SK-N-SH (cell line): Measurements from ENCODE around the gene KLK11. TPM values are rescaled to one million over a fixed set of nuclear protein-coding genes. Genes with fewer than 3 reads are reported as not detected.

Experiments used
- CTCF ChIA-PET: fragments of 300-600, 350-600 bp; formaldehyde crosslinking; extraction: SDS; loops from one replicate; lab custom pipeline; 2021; lab: Yijun Ruan, JAX
- POLR2A ChIA-PET: fragments of 350-600 bp; sonication (Branson Sonifier 250); formaldehyde crosslinking; extraction: SDS; loops from one replicate; lab custom pipeline; 2020; ENCODE audit warnings: antibody characterized with exemption, inconsistent platforms; lab: Yijun Ruan, JAX
- DNase-seq: peaks from one replicate; pipeline ENCODE4 v3.0.0; 2012
- H2AFZ ChIP-seq: fragments of 200-600 bp; sonication (generic); 2 replicates; pipeline ENCODE4 v1.8.1; 2016; ENCODE audit warnings: antibody characterized with exemption, mild to moderate bottlenecking, low read depth
- H3F3A ChIP-seq: fragments of 200-600 bp; sonication (generic); replicated peaks from 2 replicates; pipeline ENCODE3; 2016; ENCODE audit warnings: antibody characterized with exemption, mild to moderate bottlenecking; ENCODE audit not compliant: insufficient read depth
- H3K27ac ChIP-seq, 2 experiments: fragments of 200-500 bp in 1 of 2; fragments of 200-600 bp in 1 of 2; sonication (Bioruptor generic) in 1 of 2; sonication (generic), shearing (Covaris generic) in 1 of 2; 2 replicates each; pipeline versions ENCODE4 v1.5.1 to v1.6.1; 2014 to 2016; ENCODE audit warnings: low read depth in 2 of 2, inconsistent platforms in 1 of 2, low read length in 1 of 2, mild to moderate bottlenecking in 1 of 2, mixed read lengths in 1 of 2
- H3K27me3 ChIP-seq: fragments of 200-600 bp; sonication (generic), shearing (Covaris generic); 2 replicates; pipeline ENCODE4 v1.6.1; 2016; ENCODE audit warnings: mixed run types; ENCODE audit not compliant: insufficient read depth
- H3K36me3 ChIP-seq, 2 experiments: fragments of 200-500 bp in 1 of 2; fragments of 200-600 bp in 1 of 2; sonication (Bioruptor generic) in 1 of 2; sonication (generic) in 1 of 2; replicated peaks in 1 of 2; 2 replicates each; pipeline versions ENCODE3 to v1.5.1; 2014 to 2016; ENCODE audit warnings: low read length in 1 of 2, mild to moderate bottlenecking in 1 of 2; ENCODE audit not compliant: insufficient read depth in 2 of 2, control insufficient read depth in 1 of 2
- H3K4me1 ChIP-seq, 2 experiments: fragments of 200-500 bp in 1 of 2; fragments of 200-600 bp in 1 of 2; sonication (Bioruptor generic) in 1 of 2; sonication (generic), shearing (Covaris generic) in 1 of 2; 2 replicates each; pipeline versions ENCODE4 v1.5.1 to v1.6.1; 2014 to 2016; ENCODE audit warnings: low read depth in 1 of 2, low read length in 1 of 2, mixed run types in 1 of 2; ENCODE audit not compliant: insufficient read depth in 2 of 2, control insufficient read depth in 1 of 2
- H3K4me2 ChIP-seq: fragments of 200-600 bp; sonication (generic), shearing (Covaris generic); 2 replicates; pipeline ENCODE4 v1.6.1; 2017; ENCODE audit warnings: mixed run types
- H3K4me3 ChIP-seq, 2 experiments: fragments of 200-500 bp in 1 of 2; fragments of 200-600 bp in 1 of 2; sonication (Bioruptor generic) in 1 of 2; sonication (generic), shearing (Covaris generic) in 1 of 2; 2 replicates each; pipeline versions ENCODE4 v1.5.1 to v1.8.1; 2014 to 2016; ENCODE audit warnings: low read depth in 2 of 2, inconsistent platforms in 1 of 2, low read length in 1 of 2, mild to moderate bottlenecking in 1 of 2, mixed read lengths in 1 of 2, moderate library complexity in 1 of 2
- H3K79me2 ChIP-seq: fragments of 200-600 bp; sonication (generic); 2 replicates; pipeline ENCODE4 v1.8.1; 2017; ENCODE audit warnings: mild to moderate bottlenecking; ENCODE audit not compliant: insufficient read depth
- H3K9ac ChIP-seq: fragments of 200-600 bp; sonication (generic); 2 replicates; pipeline ENCODE4 v1.6.1; 2017; ENCODE audit warnings: mixed run types
- H3K9me2 ChIP-seq: fragments of 200-600 bp; sonication (generic); 2 replicates; pipeline ENCODE4 v1.6.1; 2017; ENCODE audit warnings: mixed run types
- H3K9me3 ChIP-seq: fragments of 200-600 bp; sonication (generic); 2 replicates; pipeline ENCODE4 v1.6.1; 2017; ENCODE audit warnings: mixed run types, mild to moderate bottlenecking, moderate library complexity
- H4K20me1 ChIP-seq: fragments of 200-600 bp; sonication (generic); 2 replicates; pipeline ENCODE4 v1.6.1; 2017; ENCODE audit warnings: mild to moderate bottlenecking, mixed run types; ENCODE audit not compliant: insufficient read depth
- CTCF ChIP-seq: fragments of 200-600 bp; sonication (generic); IDR thresholded peaks from 2 replicates; pipeline ENCODE4 v1.6.1; 2017; ENCODE audit warnings: antibody characterized with exemption, mild to moderate bottlenecking, moderate library complexity
- EZH2phosphoT487 ChIP-seq: fragments of 200-600 bp; sonication (generic); IDR thresholded peaks from 2 replicates; pipeline ENCODE4 v1.6.1; 2017; ENCODE audit warnings: low read depth, mixed run types, mild to moderate bottlenecking, antibody characterized with exemption, moderate library complexity, borderline replicate concordance
- GABPA ChIP-seq: IDR thresholded peaks from 2 replicates; pipeline ENCODE4 v1.4.0; 2012; ENCODE audit warnings: low read depth, mild to moderate bottlenecking
- JUND ChIP-seq: IDR thresholded peaks from 2 replicates; pipeline ENCODE4 v1.4.0; 2012
- MXI1 ChIP-seq: IDR thresholded peaks from 2 replicates; pipeline ENCODE4 v1.6.1; 2012; ENCODE audit warnings: mild to moderate bottlenecking, low read depth, low read length, improper control_type of control experiment
- RAD21 ChIP-seq: IDR thresholded peaks from 2 replicates; pipeline ENCODE4 v1.6.1; 2012; ENCODE audit warnings: mild to moderate bottlenecking, low read length
- RFX5 ChIP-seq: IDR thresholded peaks from 2 replicates; pipeline ENCODE4 v1.6.1; 2012; ENCODE audit warnings: mild to moderate bottlenecking, improper control_type of control experiment, low read length
- SMC3 ChIP-seq: IDR thresholded peaks from 2 replicates; pipeline ENCODE4 v1.6.1; 2012; ENCODE audit warnings: low read depth, low read length, improper control_type of control experiment
- TAF1 ChIP-seq: IDR thresholded peaks from 2 replicates; pipeline ENCODE4 v1.6.1; 2012; ENCODE audit warnings: low read depth, mild to moderate bottlenecking, low read length, moderate library complexity, borderline replicate concordance
- WGBS: methylation state at CpG from one replicate; pipeline ENCODE4 v1.1.6; 2017; ENCODE audit warnings: low lambda C conversion rate; 5-methylcytosine and 5-hydroxymethylcytosine counted together
- polyA plus RNA-seq, 3 experiments: library from polyadenylated mRNA; depleted of rRNA; stranded (reverse); fragments of >200 nt; gene quantifications; 2 replicates each; pipeline ENCODE4 v1.2.3, GENCODE V29; 2012
- TF ChIP-seq, protein P1 (sequence below): IDR thresholded peaks from 2 replicates; pipeline ENCODE4 v1.4.0; 2012; ENCODE audit warnings: low read depth, borderline replicate concordance

Gene KLK11
- polyA plus RNA-seq, 1 of the 3 experiments (the other 2 are of a cell fraction) = not detected

DNA sequence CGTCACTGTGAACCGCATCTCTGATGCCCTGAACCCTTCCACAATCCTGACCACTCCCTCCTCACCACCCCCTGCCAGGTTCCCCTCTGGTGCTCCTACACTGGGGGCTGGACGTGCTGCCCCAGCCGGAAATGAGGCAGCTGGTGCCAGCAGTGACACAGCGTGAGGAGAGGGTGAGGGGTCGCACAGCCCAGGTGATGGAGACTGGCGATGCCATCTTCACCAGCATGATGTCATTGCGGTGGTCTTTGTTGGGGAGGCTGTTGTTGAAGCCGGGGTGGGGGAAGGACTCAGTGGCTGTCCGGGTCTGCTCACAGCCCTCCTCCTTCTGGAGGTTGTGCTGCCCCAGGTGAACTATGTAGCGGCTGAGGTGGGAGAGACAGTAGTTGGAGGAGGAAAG lies 2.5 kb downstream of the KLK11 start:
- H3F3A ChIP-seq = no peaks in the 10 kb centered on the region
- H2AFZ ChIP-seq = no peak overlapping the region
- H3K9ac ChIP-seq = no peak overlapping the region
- no peak overlapping the region for H3K27ac ChIP-seq
- no peaks in the 10 kb centered on the region for H3K36me3 ChIP-seq
- no peak overlapping the region for H3K4me2 ChIP-seq
- peaks cover 93% of the 10 kb centered on the region for H3K27me3 ChIP-seq
- H3K9me3 ChIP-seq = no peaks in the 10 kb centered on the region
- DNase-seq = no peak
- WGBS = 14% methylated on average over 10 of the region's 11 CpGs
- POLR2A ChIA-PET = no interaction called here
- CTCF ChIA-PET = no interaction called here
- TF ChIP-seq EZH2phosphoT487 = no peak
- no peaks in the 10 kb centered on the region for H3K79me2 ChIP-seq
- H3K4me3 ChIP-seq = no peak overlapping the region
- H4K20me1 ChIP-seq = no peaks in the 10 kb centered on the region
- H3K4me1 ChIP-seq = no peaks in the 10 kb centered on the region
- H3K9me2 ChIP-seq = no peaks in the 10 kb centered on the region

- Histone ChIP-seq H3K4me3 (no peak overlapping the region), H3K9ac (no peak overlapping the region), H3K79me2 (no peaks in the 10 kb centered on the region), H3F3A (no peaks in the 10 kb centered on the region), H3K4me1 (no peaks in the 10 kb centered on the region), H2AFZ (no peak overlapping the region), H3K27ac (no peak overlapping the region), H4K20me1 (no peaks in the 10 kb centered on the region), H3K9me3 (no peaks in the 10 kb centered on the region), H3K36me3 (no peaks in the 10 kb centered on the region), H3K9me2 (no peaks in the 10 kb centered on the region), H3K4me2 (no peak overlapping the region), H3K27me3 (peaks cover 93% of the 10 kb centered on the region)
- 6% methylated on average over 14 of the region's 14 CpGs for WGBS
- ChIA-PET POLR2A (no interaction called here), CTCF (interaction anchor here (0.7 to 1.9 kb wide), 3 partner anchors 9 to 72 kb away, joined by 3 to 7 read pairs (median 6); no protein-coding TSS in a partner anchor)
- DNase-seq = no peak
- TF ChIP-seq MXI1 (no peak), GABPA (no peak), RFX5 (no peak)
Observed at GRCh38 chr19:51022526-51022925, 3.9 kb downstream of the KLK11 start.

DNA sequence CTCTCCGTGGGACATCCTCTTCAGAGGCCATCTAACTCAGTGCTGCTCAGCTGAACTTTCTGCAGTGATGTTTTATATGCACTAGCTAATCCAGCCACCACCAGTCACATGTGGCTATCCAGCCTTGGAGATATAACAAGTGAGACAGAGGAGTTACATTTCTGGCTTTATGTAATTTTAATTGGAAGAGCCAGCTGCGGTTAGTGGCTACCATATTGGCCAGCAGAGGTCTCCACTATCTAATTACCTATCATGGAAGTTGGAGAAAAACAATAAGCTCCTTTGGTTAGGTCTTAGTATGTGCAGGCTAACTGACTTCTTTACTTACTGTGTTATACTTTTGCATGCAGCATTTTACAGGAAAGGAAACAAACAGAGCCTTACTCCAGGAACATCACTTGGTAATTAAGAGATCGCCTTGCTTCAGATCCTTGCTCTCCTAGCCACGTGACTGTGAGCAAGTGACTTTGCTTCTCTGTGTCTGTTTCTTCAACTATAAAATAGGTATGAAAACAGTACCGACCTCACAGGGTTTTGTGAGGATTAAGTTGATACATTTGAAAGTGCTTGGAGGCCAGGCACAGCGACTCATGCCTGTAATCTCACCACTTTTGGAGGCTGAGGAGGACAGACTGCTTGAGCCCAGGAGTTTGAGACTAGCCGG lies 5.3 kb downstream of the KLK11 start:
- H4K20me1 ChIP-seq = no peaks in the 10 kb centered on the region
- H3K36me3 ChIP-seq = no peaks in the 10 kb centered on the region
- TF ChIP-seq, protein P1, sequence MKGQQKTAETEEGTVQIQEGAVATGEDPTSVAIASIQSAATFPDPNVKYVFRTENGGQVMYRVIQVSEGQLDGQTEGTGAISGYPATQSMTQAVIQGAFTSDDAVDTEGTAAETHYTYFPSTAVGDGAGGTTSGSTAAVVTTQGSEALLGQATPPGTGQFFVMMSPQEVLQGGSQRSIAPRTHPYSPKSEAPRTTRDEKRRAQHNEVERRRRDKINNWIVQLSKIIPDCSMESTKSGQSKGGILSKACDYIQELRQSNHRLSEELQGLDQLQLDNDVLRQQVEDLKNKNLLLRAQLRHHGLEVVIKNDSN = peak; percentile 49; the same call in 1 of the 2 replicates
- TF ChIP-seq SMC3 (peak; percentile 45), TAF1 (no peak), CTCF (peak; percentile 78), RAD21 (peak; percentile 37), JUND (no peak), GABPA (no peak)
- H3K79me2 ChIP-seq = no peaks in the 10 kb centered on the region
- peak; percentile 54 for DNase-seq
- no peak overlapping the region for H2AFZ ChIP-seq
- CTCF ChIA-PET = interaction anchor here (0.6 to 2.1 kb wide), 21 partner anchors 8 to 640 kb away, joined by 3 to 11 read pairs (median 4); partner anchors contain the start of gene KLK12
- no peaks in the 10 kb centered on the region for H3K9me3 ChIP-seq
- no peaks in the 10 kb centered on the region for H3K9me2 ChIP-seq
- POLR2A ChIA-PET = no interaction called here
- H3K4me1 ChIP-seq = no peaks in the 10 kb centered on the region
- WGBS = 8% methylated on average over 6 of the region's 7 CpGs
- peaks cover 90% of the 10 kb centered on the region for H3K27me3 ChIP-seq
- no peaks in the 10 kb centered on the region for H3F3A ChIP-seq
- H3K4me3 ChIP-seq = no peak overlapping the region; a peak in 1 of 4 replicates
- H3K27ac ChIP-seq = no peak overlapping the region
- no peak overlapping the region for H3K4me2 ChIP-seq
- no peak overlapping the region for H3K9ac ChIP-seq
